Brain microvascular endothelial cell (primary cell): ENCODE measurements around the gene LRP4.
A peak's percentile ranks its signal among the peaks of the same experiment; 100 is the strongest.

Experiments
- DNase-seq: peaks from one replicate; pipeline ENCODE4 v3.0.0-alpha.2; 2020
- H3K27ac ChIP-seq: fragments of 250-450 bp; sonication (Bioruptor Pico); 2 replicates; pipeline ENCODE4 v1.5.1; 2020; ENCODE audit warnings: mild to moderate bottlenecking, moderate library complexity
- H3K27me3 ChIP-seq: fragments of 250-450 bp; sonication (Bioruptor Pico); replicated peaks from 2 replicates; pipeline ENCODE4 v1.5.1; 2020; ENCODE audit warnings: mild to moderate bottlenecking
- H3K36me3 ChIP-seq: fragments of 250-450 bp; sonication (Bioruptor Pico); replicated peaks from 2 replicates; pipeline ENCODE4 v1.5.1; 2020; ENCODE audit warnings: mild to moderate bottlenecking
- H3K4me3 ChIP-seq: 2 replicates; pipeline ENCODE4 v1.5.1; 2011; ENCODE audit warnings: low read depth, mild to moderate bottlenecking, control low read depth, low read length, moderate library complexity
- in situ Hi-C: cut with HindIII; loops from 2 replicates; pipeline ENCODE4 v1.10.0; 2017; ENCODE audit warnings: low sequenced_read_pairs, low pct_ligation_motif_present
- TF ChIP-seq, protein P1 (sequence below): IDR thresholded peaks from 2 replicates; pipeline ENCODE4 v1.5.1; 2011; ENCODE audit warnings: low read depth, mild to moderate bottlenecking, moderate library complexity, low read length, control low read depth, inconsistent platforms; ENCODE audit errors: missing control alignments

LRP4 gene

DNA sequence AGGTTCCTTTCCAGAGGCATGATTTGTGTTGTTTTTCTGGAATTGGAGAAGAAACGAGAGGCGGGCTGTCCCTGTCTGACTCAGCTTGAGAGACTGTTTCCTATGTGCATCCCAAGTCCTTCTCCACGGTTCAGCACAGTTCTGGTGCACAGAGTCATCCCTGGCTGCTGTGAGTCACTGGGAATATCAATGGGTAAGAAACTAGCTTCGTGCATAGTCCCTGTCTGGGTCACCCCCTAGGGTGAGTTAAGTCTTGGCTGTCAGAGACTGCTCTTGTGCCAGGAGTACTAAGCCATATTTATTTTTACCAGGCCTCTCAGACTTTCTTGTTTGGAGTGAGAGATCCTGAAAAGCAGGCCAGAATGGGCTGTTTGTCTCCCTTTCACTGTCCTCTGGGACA lies 2.4 kb upstream of the LRP4 start:
- in situ Hi-C loops = loop anchor here (25.0 kb wide), 1 partner anchor 217 kb away; no protein-coding TSS in a partner anchor
- no peaks in the 10 kb centered on the region for H3K27me3 ChIP-seq
- TF ChIP-seq, protein P1, sequence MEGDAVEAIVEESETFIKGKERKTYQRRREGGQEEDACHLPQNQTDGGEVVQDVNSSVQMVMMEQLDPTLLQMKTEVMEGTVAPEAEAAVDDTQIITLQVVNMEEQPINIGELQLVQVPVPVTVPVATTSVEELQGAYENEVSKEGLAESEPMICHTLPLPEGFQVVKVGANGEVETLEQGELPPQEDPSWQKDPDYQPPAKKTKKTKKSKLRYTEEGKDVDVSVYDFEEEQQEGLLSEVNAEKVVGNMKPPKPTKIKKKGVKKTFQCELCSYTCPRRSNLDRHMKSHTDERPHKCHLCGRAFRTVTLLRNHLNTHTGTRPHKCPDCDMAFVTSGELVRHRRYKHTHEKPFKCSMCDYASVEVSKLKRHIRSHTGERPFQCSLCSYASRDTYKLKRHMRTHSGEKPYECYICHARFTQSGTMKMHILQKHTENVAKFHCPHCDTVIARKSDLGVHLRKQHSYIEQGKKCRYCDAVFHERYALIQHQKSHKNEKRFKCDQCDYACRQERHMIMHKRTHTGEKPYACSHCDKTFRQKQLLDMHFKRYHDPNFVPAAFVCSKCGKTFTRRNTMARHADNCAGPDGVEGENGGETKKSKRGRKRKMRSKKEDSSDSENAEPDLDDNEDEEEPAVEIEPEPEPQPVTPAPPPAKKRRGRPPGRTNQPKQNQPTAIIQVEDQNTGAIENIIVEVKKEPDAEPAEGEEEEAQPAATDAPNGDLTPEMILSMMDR = no peak
- peak overlapping the region; percentile 76 for H3K27ac ChIP-seq
- no peaks in the 10 kb centered on the region for H3K36me3 ChIP-seq
- H3K4me3 ChIP-seq = no peak overlapping the region
- peak; percentile 98 for DNase-seq

DNA sequence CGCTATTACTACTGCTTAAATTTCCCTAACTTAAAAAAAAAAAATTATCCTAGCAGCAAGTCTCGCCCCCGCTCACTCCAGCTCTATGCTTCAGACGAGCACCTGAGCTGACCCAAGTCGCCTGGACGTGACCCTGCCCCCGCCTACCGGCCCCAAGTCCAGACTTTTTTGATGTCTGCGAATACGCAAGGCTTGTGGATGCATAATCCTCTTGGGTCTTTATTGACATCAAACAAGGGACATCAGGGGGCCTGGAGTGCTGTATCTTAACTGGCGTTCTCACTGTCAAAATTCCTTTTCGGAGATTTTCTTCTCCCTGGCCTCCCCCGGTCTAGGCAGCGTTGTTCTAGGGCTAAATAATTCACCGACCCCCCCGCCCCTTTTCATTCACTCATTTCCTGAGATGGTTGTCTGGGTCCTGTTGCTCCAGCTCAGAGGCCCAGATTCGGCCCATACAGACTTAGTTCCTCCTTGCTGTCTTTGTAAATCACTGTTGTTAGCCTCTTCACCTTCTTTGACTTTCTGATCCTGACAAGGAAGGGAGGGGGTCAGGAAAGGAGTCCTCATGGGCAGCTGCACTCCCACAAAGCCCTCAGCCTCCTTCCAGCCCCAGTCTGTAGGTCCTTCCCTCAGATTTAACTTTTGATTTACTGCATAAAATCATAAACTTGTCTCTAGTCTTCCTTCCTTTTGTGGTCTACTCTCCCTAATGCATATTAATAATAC lies 601 bp upstream of the LRP4 start:
- H3K36me3 ChIP-seq = no peaks in the 10 kb centered on the region
- H3K27me3 ChIP-seq = no peaks in the 10 kb centered on the region
- no peak for DNase-seq
- H3K4me3 ChIP-seq = peak overlapping the region; percentile 66
- TF ChIP-seq, protein P1 = no peak
- in situ Hi-C loops = loop anchor here (25.0 kb wide), 1 partner anchor 218 kb away; no protein-coding TSS in a partner anchor
- H3K27ac ChIP-seq = no peak overlapping the region

DNA sequence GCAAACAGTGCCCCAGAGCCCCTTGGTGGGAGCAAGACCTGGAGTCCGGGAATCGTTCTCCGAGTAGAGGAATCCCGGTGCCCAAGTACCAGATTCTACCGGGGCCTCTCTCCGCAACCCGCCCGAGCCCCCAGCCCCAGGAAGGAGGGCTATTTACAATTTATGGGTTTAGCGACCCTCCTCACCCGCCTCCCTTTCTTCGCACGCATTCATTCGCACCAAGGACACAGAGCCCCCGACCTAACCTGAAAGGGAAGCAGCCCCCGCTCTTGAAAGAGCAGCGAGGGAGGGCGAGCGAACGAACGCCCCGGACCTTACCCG lies 628 bp downstream of the LRP4 start:
- no peaks in the 10 kb centered on the region for H3K27me3 ChIP-seq
- no peak overlapping the region for H3K27ac ChIP-seq
- no peaks in the 10 kb centered on the region for H3K36me3 ChIP-seq
- peak overlapping the region; percentile 66 for H3K4me3 ChIP-seq
- TF ChIP-seq, protein P1 = no peak
- in situ Hi-C loops = loop anchor here (25.0 kb wide), 1 partner anchor 220 kb away; no protein-coding TSS in a partner anchor
- DNase-seq = no peak

DNA sequence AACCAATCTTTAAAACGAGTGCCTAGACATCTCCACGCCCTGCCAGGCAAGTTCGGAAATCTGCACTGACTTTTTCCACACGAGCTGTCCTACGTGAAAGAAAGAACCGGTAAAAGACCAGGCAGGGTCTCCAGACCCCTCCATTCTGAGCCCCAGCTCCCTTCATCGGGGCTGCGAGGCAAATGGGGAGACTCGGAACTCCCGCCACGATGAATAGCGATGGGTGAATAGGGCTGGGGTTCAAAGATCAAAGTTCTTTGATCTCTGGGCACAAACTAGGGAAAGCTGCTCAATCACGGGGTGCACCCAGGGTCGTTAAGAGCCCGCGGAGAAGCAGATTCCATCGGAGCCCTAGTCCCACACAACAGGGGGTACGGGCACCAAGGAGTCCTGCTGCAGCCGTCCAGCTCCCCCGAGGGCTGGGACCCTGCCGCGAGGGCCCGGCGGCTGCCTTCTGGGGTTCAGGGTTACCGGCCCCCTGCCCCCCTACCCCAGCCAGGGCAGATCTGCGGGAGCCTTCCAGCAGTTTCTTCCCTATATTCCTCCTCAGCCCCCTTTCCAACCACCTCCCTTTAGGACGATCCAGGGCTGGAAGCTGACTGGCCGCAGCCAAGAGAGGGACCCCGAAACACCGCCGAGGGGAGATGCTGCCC lies 1.1 kb downstream of the LRP4 start:
- H3K4me3 ChIP-seq = peak overlapping the region; percentile 66
- no peaks in the 10 kb centered on the region for H3K27me3 ChIP-seq
- in situ Hi-C loops = loop anchor here (25.0 kb wide), 1 partner anchor 220 kb away; no protein-coding TSS in a partner anchor
- H3K27ac ChIP-seq = no peak overlapping the region
- TF ChIP-seq, protein P1 = no peak
- no peaks in the 10 kb centered on the region for H3K36me3 ChIP-seq
- DNase-seq = no peak

DNA sequence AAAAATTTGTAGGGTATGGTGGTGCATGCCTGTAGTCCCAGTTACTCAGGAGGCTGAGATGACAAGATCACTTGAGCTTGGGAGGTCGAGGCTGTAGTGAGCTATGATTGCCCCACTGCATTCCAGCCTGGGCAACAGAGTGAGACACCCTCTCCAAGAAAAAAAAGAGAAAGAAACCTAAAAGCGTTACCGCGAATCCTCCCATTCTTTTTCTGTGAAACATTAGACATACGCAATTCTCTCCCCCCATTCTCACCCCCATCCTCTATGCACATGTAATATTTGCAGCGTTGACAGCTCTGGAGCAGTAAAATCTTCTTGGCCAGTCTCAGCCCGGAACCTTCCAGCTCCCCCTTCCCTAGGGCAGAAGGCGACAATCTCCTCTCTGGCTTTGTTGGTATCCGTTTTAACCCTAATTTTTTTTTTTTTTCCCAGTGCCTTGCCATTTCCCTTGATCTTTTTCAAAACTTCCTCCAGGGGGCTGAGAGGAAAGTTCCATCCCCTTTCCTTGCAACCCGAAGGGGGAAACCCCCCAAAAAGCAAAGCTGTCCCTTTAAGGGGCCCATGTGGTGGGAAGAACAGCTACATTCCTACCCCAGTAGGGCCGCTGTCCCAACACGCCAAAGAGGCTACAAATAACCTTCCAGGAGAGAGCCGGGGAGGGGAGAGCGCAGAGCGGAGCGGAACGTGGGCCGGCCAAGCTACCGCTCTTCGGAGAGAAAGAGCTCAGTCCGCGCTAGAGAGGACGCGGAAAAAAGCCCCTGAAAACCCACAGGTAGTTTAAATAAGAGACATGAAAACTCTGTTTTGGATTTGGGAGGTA lies 1.9 kb downstream of the LRP4 start:
- Histone ChIP-seq H3K27me3 (no peaks in the 10 kb centered on the region), H3K4me3 (peak overlapping the region; percentile 66), H3K36me3 (no peaks in the 10 kb centered on the region), H3K27ac (no peak overlapping the region)
- TF ChIP-seq, protein P1 = peak; percentile 58
- peak; percentile 45 for DNase-seq
- in situ Hi-C loops = loop anchor here (25.0 kb wide), 1 partner anchor 221 kb away; no protein-coding TSS in a partner anchor
